HG03039 (cell line): Measurements from ENCODE around the gene NWD2.
"Not testable (repeated sequence)": the region's sequence is repeated elsewhere in the genome, so short reads cannot be mapped to it uniquely, and the experiment has no call there.

Source experiments
- ATAC-seq: cut with Tn5 transposase; IDR thresholded peaks from one replicate; pipeline ENCODE4 v1.9.1; 2021; ENCODE audit warnings: mild to moderate bottlenecking, moderate library complexity; ENCODE audit not compliant: unreplicated experiment

The NWD2 gene

GRCh38 chr4:37489697-37490096, 245.2 kb downstream of the NWD2 start:
- ATAC-seq, result no peak

- no peak for ATAC-seq
Measured at GRCh38 chr4:37490391-37491347, 246.1 kb downstream of the NWD2 start.

GRCh38 chr4:37495353-37495752, 250.8 kb downstream of the NWD2 start:
- ATAC-seq, result not testable (repeated sequence)
